ENCODE data around the gene SPAG17. TPM values are rescaled to one million over a fixed set of nuclear protein-coding genes. Genes with fewer than 3 reads are reported as not detected.

Gene SPAG17
- polyA plus RNA-seq, 1 of the 3 experiments (the other 2 are of a cell fraction), result not detected

- no peaks in the 10 kb centered on the region for H4K20me1 ChIP-seq (ENCODE audit: insufficient read depth)
- H3K4me1 ChIP-seq (ENCODE audit: control insufficient read depth in 1 of 2, insufficient read depth in 2 of 2, low read depth in 1 of 2, low read length in 1 of 2), result peaks cover 0 to 2% of the 10 kb centered on the region in 2 experiments; a peak in 2 of 4 replicates
- H3K9me3 ChIP-seq, result no peaks in the 10 kb centered on the region
- ChIA-PET POLR2A (no interaction called here), CTCF (interaction anchor here (0.7 kb wide), 2 partner anchors 11 to 72 kb away, joined by 3 read pairs; no protein-coding TSS in a partner anchor)
- H3K9me2 ChIP-seq, result no peaks in the 10 kb centered on the region
- peak overlapping the region in 1 of 2 experiments; percentile 22; a peak in 2 of 4 replicates for H3K27ac ChIP-seq (ENCODE audit: low read depth in 2 of 2, low read length in 1 of 2)
- H3K27me3 ChIP-seq (ENCODE audit: insufficient read depth), result no peaks in the 10 kb centered on the region
- peak; percentile 2 for DNase-seq
- H3K4me3 ChIP-seq (ENCODE audit: low read depth in 2 of 2, low read length in 1 of 2), result no peak overlapping the region
- 23% methylated on average over 1 of the region's 1 CpG for WGBS (ENCODE audit: low lambda C conversion rate)
- H2AFZ ChIP-seq (ENCODE audit: low read depth), result no peak overlapping the region
- no peak overlapping the region for H3K9ac ChIP-seq
- H3F3A ChIP-seq (replicated peaks; ENCODE audit: insufficient read depth), result peaks cover 5% of the 10 kb centered on the region
- TF ChIP-seq NFIC (IDR thresholded peaks at IDR 0.05; ENCODE audit: borderline replicate concordance), result no peak
- no peak for TF ChIP-seq USF2 (IDR thresholded peaks at IDR 0.05; ENCODE audit: borderline replicate concordance, low read depth, low read length)
- TF ChIP-seq USF1 (IDR thresholded peaks at IDR 0.05; ENCODE audit: borderline replicate concordance, low read depth), result no peak
- TF ChIP-seq FOXJ3 (CRISPR knock-in tag; IDR thresholded peaks at IDR 0.05), result no peak
- TF ChIP-seq SMC3 (IDR thresholded peaks at IDR 0.05; ENCODE audit: low read depth, low read length), result no peak
- no peak for TF ChIP-seq PBX3 (IDR thresholded peaks at IDR 0.05)
- no peak for TF ChIP-seq TEAD4 (IDR thresholded peaks at IDR 0.05; ENCODE audit: borderline replicate concordance, insufficient read depth)
- TF ChIP-seq NRF1 (IDR thresholded peaks at IDR 0.05; ENCODE audit: low read depth, low read length), result no peak
- no peak for TF ChIP-seq YY1 (IDR thresholded peaks at IDR 0.05; ENCODE audit: low read depth)
- H3K4me2 ChIP-seq, result no peak overlapping the region
- H3K36me3 ChIP-seq (replicated peaks in 1 of 2; ENCODE audit: control insufficient read depth in 1 of 2, insufficient read depth in 2 of 2, low read length in 1 of 2), result peaks cover 5 to 24% of the 10 kb centered on the region in 2 experiments
- no peaks in the 10 kb centered on the region for H3K79me2 ChIP-seq (ENCODE audit: insufficient read depth)
These were observed 217.1 kb downstream of the SPAG17 start for GRCh38 chr1:117967881-117968280.

DNA sequence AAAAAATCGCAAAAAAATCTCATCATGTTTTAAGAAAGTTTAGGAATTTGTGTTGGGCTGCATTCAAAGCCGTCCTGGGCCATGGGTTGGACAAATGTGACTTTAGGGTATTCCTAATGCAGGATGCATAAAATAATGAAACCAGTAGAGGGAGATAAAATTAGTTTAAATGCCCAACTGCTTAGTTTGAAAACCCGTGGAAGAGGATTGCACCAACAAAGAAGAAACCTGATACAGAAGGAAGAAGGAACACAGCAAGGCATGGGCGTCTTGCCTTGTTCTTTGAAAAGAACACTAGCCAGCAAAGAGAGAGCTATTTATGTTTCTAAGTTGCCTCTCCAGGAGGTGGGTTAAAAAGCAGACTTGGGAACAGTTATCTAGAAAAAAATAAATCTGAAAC is 217.6 kb downstream of the SPAG17 start:
- Histone ChIP-seq H4K20me1 (ENCODE audit: insufficient read depth) (no peaks in the 10 kb centered on the region), H3K9me3 (no peaks in the 10 kb centered on the region), H3F3A (replicated peaks; ENCODE audit: insufficient read depth) (peaks cover 5% of the 10 kb centered on the region), H3K36me3 (replicated peaks in 1 of 2; ENCODE audit: control insufficient read depth in 1 of 2, insufficient read depth in 2 of 2, low read length in 1 of 2) (peaks cover 9 to 28% of the 10 kb centered on the region in 2 experiments), H3K79me2 (ENCODE audit: insufficient read depth) (no peaks in the 10 kb centered on the region), H3K4me3 (ENCODE audit: low read depth in 2 of 2, low read length in 1 of 2) (no peak overlapping the region), H3K4me1 (ENCODE audit: control insufficient read depth in 1 of 2, insufficient read depth in 2 of 2, low read depth in 1 of 2, low read length in 1 of 2) (peaks cover 0 to 2% of the 10 kb centered on the region in 2 experiments; a peak in 2 of 4 replicates), H3K27ac (ENCODE audit: low read depth in 2 of 2, low read length in 1 of 2) (peak overlapping the region in 1 of 2 experiments; percentile 22; a peak in 2 of 4 replicates), H2AFZ (ENCODE audit: low read depth) (no peak overlapping the region), H3K9ac (no peak overlapping the region), H3K4me2 (no peak overlapping the region), H3K27me3 (ENCODE audit: insufficient read depth) (no peaks in the 10 kb centered on the region), H3K9me2 (no peaks in the 10 kb centered on the region)
- ChIA-PET POLR2A (no interaction called here), CTCF (interaction anchor here (0.7 kb wide), 1 partner anchor 10 kb away, joined by 3 read pairs; no protein-coding TSS in a partner anchor)
- WGBS (ENCODE audit: low lambda C conversion rate), result 66% methylated on average over 4 of the region's 4 CpGs
- TF ChIP-seq RAD21 (IDR thresholded peaks at IDR 0.05; ENCODE audit: low read length) (0 out of 2 replicates have a peak, but pooled peaks have one; percentile 5), CHD2 (IDR thresholded peaks at IDR 0.05; ENCODE audit: low read length, partially characterized antibody) (no peak), MXI1 (IDR thresholded peaks at IDR 0.05; ENCODE audit: low read depth, low read length) (no peak), JUND (IDR thresholded peaks at IDR 0.05) (no peak), USF2 (IDR thresholded peaks at IDR 0.05; ENCODE audit: borderline replicate concordance, low read depth, low read length) (no peak), ZBTB33 (IDR thresholded peaks at IDR 0.05; ENCODE audit: borderline replicate concordance, low read depth) (no peak), ELF1 (IDR thresholded peaks at IDR 0.05) (no peak)
- TF ChIP-seq, protein P1, sequence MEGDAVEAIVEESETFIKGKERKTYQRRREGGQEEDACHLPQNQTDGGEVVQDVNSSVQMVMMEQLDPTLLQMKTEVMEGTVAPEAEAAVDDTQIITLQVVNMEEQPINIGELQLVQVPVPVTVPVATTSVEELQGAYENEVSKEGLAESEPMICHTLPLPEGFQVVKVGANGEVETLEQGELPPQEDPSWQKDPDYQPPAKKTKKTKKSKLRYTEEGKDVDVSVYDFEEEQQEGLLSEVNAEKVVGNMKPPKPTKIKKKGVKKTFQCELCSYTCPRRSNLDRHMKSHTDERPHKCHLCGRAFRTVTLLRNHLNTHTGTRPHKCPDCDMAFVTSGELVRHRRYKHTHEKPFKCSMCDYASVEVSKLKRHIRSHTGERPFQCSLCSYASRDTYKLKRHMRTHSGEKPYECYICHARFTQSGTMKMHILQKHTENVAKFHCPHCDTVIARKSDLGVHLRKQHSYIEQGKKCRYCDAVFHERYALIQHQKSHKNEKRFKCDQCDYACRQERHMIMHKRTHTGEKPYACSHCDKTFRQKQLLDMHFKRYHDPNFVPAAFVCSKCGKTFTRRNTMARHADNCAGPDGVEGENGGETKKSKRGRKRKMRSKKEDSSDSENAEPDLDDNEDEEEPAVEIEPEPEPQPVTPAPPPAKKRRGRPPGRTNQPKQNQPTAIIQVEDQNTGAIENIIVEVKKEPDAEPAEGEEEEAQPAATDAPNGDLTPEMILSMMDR (IDR thresholded peaks at IDR 0.05), result peak; percentile 39
- peak; percentile 9 for DNase-seq
